Measurements from ENCODE around the gene ATG13.

- TF ChIP-seq CTCF (IDR thresholded peaks at IDR 0.05): no peak
- no peak for TF ChIP-seq POLR2A (IDR thresholded peaks at IDR 0.05)
Measured at GRCh38 chr11:46604796-46605195, 12.6 kb upstream of the ATG13 start.

Data from right lobe of liver (tissue), 4 donors.